ENCODE results near the gene RGMB.
"Not testable (repeated sequence)": the region's sequence is repeated elsewhere in the genome, so short reads cannot be mapped to it uniquely, and the experiment has no call there.

RGMB gene

GRCh38 chr5:98742396-98743073, 30.9 kb upstream of the RGMB start:
- TF ChIP-seq SPI1 (IDR thresholded peaks at IDR 0.05; ENCODE audit: low read depth, low read length) (no peak), TAF1 (IDR thresholded peaks at IDR 0.05; ENCODE audit: low read depth, low read length) (no peak), PAX5 (IDR thresholded peaks at IDR 0.05; ENCODE audit: insufficient read depth, low read length, severe bottlenecking) (no peak), POLR2AphosphoS5 (IDR thresholded peaks at IDR 0.05; ENCODE audit: low read depth, low read length) (no peak), POLR2A (IDR thresholded peaks at IDR 0.05; ENCODE audit: low read depth, low read length) (no peak), POU2F2 (IDR thresholded peaks at IDR 0.05; ENCODE audit: low read depth, low read length) (no peak)
- no peak for FAIRE-seq
- DNase-seq (ENCODE audit: insufficient read length, low spot score) = no peak

- DNase-seq (ENCODE audit: insufficient read length, low spot score); FAIRE-seq: not testable (repeated sequence)
Measured at GRCh38 chr5:98748259-98748658, 25.2 kb upstream of the RGMB start.

- TF ChIP-seq TAF1 (IDR thresholded peaks at IDR 0.05; ENCODE audit: low read depth, low read length) (no peak), SPI1 (IDR thresholded peaks at IDR 0.05; ENCODE audit: low read depth, low read length) (no peak)
- FAIRE-seq (no peak), DNase-seq (ENCODE audit: insufficient read length, low spot score) (no peak)
Measured at GRCh38 chr5:98749046-98749445, 24.4 kb upstream of the RGMB start.

GRCh38 chr5:98750693-98751092, 22.8 kb upstream of the RGMB start:
- DNase-seq (ENCODE audit: insufficient read length, low spot score) (no peak), FAIRE-seq (peak; percentile 59)
- TF ChIP-seq TAF1 (IDR thresholded peaks at IDR 0.05; ENCODE audit: low read depth, low read length) (no peak), PAX5 (IDR thresholded peaks at IDR 0.05; ENCODE audit: insufficient read depth, low read length, severe bottlenecking) (no peak), POLR2A (IDR thresholded peaks at IDR 0.05; ENCODE audit: low read depth, low read length) (no peak), POLR2AphosphoS5 (IDR thresholded peaks at IDR 0.05; ENCODE audit: low read depth, low read length) (no peak), POU2F2 (IDR thresholded peaks at IDR 0.05; ENCODE audit: low read depth, low read length) (no peak), SPI1 (IDR thresholded peaks at IDR 0.05; ENCODE audit: low read depth, low read length) (no peak)

- not testable (repeated sequence) for FAIRE-seq; DNase-seq (ENCODE audit: insufficient read length, low spot score)
Measured at GRCh38 chr5:98752331-98752730, 21.1 kb upstream of the RGMB start.

- FAIRE-seq = not testable (repeated sequence)
Measured at GRCh38 chr5:98752801-98753200, 20.7 kb upstream of the RGMB start.

GRCh38 chr5:98753507-98753906, 20.0 kb upstream of the RGMB start:
- no peak for TF ChIP-seq POLR2A (IDR thresholded peaks at IDR 0.05; ENCODE audit: low read depth, low read length)
- TF ChIP-seq SPI1 (IDR thresholded peaks at IDR 0.05; ENCODE audit: low read depth, low read length) = no peak
- no peak for TF ChIP-seq TAF1 (IDR thresholded peaks at IDR 0.05; ENCODE audit: low read depth, low read length)
- no peak for TF ChIP-seq POLR2AphosphoS5 (IDR thresholded peaks at IDR 0.05; ENCODE audit: low read depth, low read length)
- TF ChIP-seq PAX5 (IDR thresholded peaks at IDR 0.05; ENCODE audit: insufficient read depth, low read length, severe bottlenecking) = no peak
- TF ChIP-seq POU2F2 (IDR thresholded peaks at IDR 0.05; ENCODE audit: low read depth, low read length) = no peak
- DNase-seq (ENCODE audit: insufficient read length, low spot score) (no peak), FAIRE-seq (no peak)

More at GRCh38 chr5:98752801-98753200, 20.7 kb upstream of the RGMB start:
- not testable (repeated sequence) for DNase-seq (ENCODE audit: insufficient read length, low spot score)

GRCh38 chr5:98755406-98755805, 18.1 kb upstream of the RGMB start:
- no peak for TF ChIP-seq TAF1 (IDR thresholded peaks at IDR 0.05; ENCODE audit: low read depth, low read length)
- TF ChIP-seq POU2F2 (IDR thresholded peaks at IDR 0.05; ENCODE audit: low read depth, low read length) = no peak
- no peak for FAIRE-seq
- no peak for DNase-seq (ENCODE audit: insufficient read length, low spot score)

- FAIRE-seq = no peak
Measured at GRCh38 chr5:98757978-98758377, 15.5 kb upstream of the RGMB start.

GRCh38 chr5:98763001-98763630, 10.3 kb upstream of the RGMB start:
- DNase-seq (ENCODE audit: insufficient read length, low spot score) (no peak), FAIRE-seq (no peak)
- TF ChIP-seq POLR2AphosphoS5 (IDR thresholded peaks at IDR 0.05; ENCODE audit: low read depth, low read length) (no peak), SPI1 (IDR thresholded peaks at IDR 0.05; ENCODE audit: low read depth, low read length) (no peak), PAX5 (IDR thresholded peaks at IDR 0.05; ENCODE audit: insufficient read depth, low read length, severe bottlenecking) (no peak), POLR2A (IDR thresholded peaks at IDR 0.05; ENCODE audit: low read depth, low read length) (no peak), TAF1 (IDR thresholded peaks at IDR 0.05; ENCODE audit: low read depth, low read length) (no peak), POU2F2 (IDR thresholded peaks at IDR 0.05; ENCODE audit: low read depth, low read length) (no peak)

More at GRCh38 chr5:98757978-98758377, 15.5 kb upstream of the RGMB start:
- no peak for DNase-seq (ENCODE audit: insufficient read length, low spot score)
- TF ChIP-seq SPI1 (IDR thresholded peaks at IDR 0.05; ENCODE audit: low read depth, low read length) (no peak), POLR2AphosphoS5 (IDR thresholded peaks at IDR 0.05; ENCODE audit: low read depth, low read length) (no peak), TAF1 (IDR thresholded peaks at IDR 0.05; ENCODE audit: low read depth, low read length) (no peak), PAX5 (IDR thresholded peaks at IDR 0.05; ENCODE audit: insufficient read depth, low read length, severe bottlenecking) (no peak), POU2F2 (IDR thresholded peaks at IDR 0.05; ENCODE audit: low read depth, low read length) (no peak), POLR2A (IDR thresholded peaks at IDR 0.05; ENCODE audit: low read depth, low read length) (no peak)

GRCh38 chr5:98765815-98766214, 7.6 kb upstream of the RGMB start:
- no peak for DNase-seq (ENCODE audit: insufficient read length, low spot score)
- FAIRE-seq = no peak
- no peak for TF ChIP-seq PAX5 (IDR thresholded peaks at IDR 0.05; ENCODE audit: insufficient read depth, low read length, severe bottlenecking)
- no peak for TF ChIP-seq TAF1 (IDR thresholded peaks at IDR 0.05; ENCODE audit: low read depth, low read length)
- TF ChIP-seq SPI1 (IDR thresholded peaks at IDR 0.05; ENCODE audit: low read depth, low read length) = no peak
- no peak for TF ChIP-seq POLR2A (IDR thresholded peaks at IDR 0.05; ENCODE audit: low read depth, low read length)
- TF ChIP-seq POU2F2 (IDR thresholded peaks at IDR 0.05; ENCODE audit: low read depth, low read length) = no peak
- TF ChIP-seq POLR2AphosphoS5 (IDR thresholded peaks at IDR 0.05; ENCODE audit: low read depth, low read length) = no peak
